UCSD-AML1 (cell line): ENCODE data around the gene RPL31.
"Not testable (repeated sequence)": the region's sequence is repeated elsewhere in the genome, so short reads cannot be mapped to it uniquely, and the experiment has no call there.

Experiments used
- DNase-seq: peaks from one replicate; lab custom pipeline; 2025; ENCODE audit not compliant: unreplicated experiment; lab: John Stamatoyannopoulos, UW

The RPL31 gene

GRCh38 chr2:101023327-101024107, 21.4 kb downstream of the RPL31 start:
- no peak for DNase-seq

DNA sequence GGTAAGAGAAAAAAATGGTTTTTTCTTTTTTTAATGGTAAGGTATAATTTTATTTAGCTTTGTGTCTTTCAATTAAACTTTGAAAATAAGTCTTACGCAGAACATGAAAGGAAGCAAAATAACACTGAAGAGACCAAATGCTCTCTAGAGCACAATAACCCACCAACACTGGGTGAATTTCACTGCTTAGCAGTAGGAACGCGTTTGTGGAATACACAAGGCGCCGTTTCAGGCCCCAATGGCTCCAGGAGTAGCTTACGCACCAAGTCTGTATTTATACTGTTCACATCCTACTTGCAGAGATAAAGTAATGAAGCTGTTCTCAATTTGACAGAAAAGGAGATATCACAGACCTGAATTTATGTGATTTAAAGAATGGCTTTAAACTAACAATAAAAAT, 23.5 kb downstream of the RPL31 start:
- DNase-seq, result no peak

GRCh38 chr2:101026253-101026701, 24.2 kb downstream of the RPL31 start:
- no peak for DNase-seq

DNA sequence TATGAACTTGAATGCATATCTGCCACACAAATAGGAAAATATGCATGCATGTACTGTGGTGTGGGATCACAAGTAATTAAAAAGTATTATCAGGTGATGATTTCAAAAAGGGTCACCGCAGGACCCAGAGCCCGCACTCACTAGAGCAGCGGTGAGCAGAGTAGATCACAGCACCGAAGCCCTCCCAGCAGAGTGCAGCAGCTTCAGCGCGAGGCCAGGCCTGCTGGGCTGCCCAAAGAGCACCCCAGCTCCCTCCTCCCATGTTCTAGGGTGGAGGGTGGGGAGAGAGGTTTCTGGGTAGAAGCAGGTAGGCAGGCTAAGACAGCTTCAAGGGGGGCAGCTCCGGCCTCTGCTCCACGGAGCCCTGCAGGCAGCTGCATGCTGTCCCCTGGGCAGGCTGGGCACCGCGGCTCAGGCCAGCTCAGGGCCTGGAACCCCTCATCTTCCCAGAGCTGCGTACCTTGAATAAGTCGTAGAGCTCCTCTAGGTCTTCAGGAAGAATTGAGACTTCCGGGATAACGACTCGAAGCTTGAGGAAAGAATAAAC, 24.9 kb downstream of the RPL31 start:
- DNase-seq, result no peak

- DNase-seq, result no peak
Observed at GRCh38 chr2:101027852-101028251, 25.8 kb downstream of the RPL31 start.

- no peak for DNase-seq
Observed at GRCh38 chr2:101030866-101031554, 28.9 kb downstream of the RPL31 start.

DNA sequence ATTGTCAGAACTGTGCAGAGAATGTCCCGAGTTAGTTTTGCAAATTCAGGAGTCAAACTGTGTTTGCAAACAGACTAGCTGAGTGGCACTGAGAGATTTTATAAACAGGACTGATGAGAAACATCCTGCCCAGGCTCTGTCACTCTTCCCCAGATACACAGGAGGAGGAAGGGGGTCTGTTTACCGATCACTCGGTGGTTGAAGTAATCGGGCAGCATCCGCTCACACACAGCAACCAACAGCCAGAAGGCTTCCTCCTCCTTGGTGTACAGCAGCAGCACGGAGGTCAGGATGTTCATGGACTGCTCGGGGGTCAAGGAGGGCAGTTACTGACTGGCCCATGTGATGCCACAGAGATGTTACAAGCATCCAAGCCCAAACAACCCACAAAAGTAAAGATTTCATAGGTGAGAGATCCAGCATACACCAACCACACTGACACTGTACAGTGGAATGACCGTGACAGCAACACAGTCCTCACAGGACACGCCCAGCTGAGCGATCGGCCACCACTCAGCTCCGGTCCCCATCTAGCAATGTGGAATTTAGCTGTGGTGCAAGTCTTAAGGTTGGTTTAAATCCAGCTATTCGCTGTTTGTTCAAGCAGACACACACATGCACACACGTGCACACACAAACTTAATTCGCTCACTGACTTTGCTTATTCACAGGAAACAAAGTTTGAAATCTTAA, 30.1 kb downstream of the RPL31 start:
- DNase-seq, result no peak

DNA sequence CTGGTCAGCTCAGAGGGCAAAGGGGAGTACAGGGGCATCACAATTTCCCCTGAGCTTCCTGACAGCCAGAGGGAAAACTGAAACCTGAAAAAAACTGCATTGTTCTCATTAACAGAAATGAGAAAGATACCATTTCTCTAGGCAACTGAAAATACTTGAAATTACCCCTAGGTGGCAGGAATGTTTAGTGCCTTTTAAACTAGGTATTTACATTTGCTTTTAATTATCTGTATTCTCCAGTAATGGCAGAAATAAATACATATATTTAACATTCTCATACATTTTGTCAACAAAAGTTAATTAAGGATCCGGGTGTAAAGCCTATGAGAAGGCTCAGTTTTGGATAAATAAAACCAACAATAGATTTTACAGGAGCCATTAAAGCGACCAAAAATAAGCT, 34.5 kb downstream of the RPL31 start:
- no peak for DNase-seq

DNA sequence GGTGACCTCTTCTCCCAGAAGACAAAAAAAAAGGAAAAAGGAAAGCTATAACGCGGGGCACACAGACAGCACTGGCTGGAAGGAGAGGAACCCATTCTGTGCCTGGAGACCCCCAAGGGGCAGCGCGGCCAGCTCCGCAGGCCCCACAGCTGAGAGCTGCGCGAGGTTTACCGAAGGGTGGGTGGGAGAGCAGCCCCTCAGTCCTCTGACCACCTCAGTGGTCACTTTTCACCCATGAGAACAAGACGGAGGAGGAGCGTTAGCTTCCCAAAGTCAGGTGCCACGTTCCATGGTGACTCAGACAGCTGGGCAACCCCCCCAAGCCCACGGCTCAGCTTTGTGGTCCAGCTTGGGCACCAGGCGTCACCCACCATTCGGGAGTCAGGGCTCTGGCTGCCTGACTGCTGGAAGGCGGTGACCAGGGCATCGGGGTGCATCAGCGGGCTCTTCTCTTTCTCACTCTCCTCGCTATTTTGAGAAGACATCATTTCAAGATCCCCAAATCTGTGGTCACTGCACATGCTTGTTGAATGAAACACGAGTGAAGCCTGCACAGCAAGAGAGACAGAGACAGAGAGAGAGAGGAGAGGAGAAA, 35.2 kb downstream of the RPL31 start:
- DNase-seq, result no peak

- peak; percentile 56 for DNase-seq
Observed at GRCh38 chr2:101038455-101039255, 36.6 kb downstream of the RPL31 start.

GRCh38 chr2:101040072-101040471, 38.0 kb downstream of the RPL31 start:
- DNase-seq, result no peak

GRCh38 chr2:101040761-101041160, 38.7 kb downstream of the RPL31 start:
- DNase-seq, result no peak

DNA sequence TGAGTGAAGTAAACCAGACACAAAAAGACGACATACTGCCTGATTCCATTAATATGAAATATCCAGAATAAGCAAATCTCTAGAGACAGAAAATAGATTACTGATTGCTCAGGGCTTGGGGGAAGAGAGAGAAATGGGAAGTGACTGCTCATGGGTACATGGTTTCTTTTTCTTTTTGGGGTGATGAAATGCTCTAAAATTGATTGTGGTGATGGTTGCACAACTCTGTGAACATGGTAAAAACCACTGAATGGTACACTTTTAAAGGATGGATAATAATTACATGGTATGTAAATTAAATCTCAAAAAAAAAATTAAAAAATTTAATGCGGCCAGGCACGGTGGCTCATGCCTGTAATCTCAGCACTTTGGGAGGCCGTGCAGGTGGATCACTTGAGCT, 39.3 kb downstream of the RPL31 start:
- no peak for DNase-seq

- no peak for DNase-seq
Observed at GRCh38 chr2:101045330-101045729, 43.2 kb downstream of the RPL31 start.

- no peak for DNase-seq
Observed at GRCh38 chr2:101047075-101047766, 45.1 kb downstream of the RPL31 start.

- DNase-seq, result no peak
Observed at GRCh38 chr2:101047774-101048173, 45.7 kb downstream of the RPL31 start.

GRCh38 chr2:101048756-101049155, 46.7 kb downstream of the RPL31 start:
- no peak for DNase-seq

DNA sequence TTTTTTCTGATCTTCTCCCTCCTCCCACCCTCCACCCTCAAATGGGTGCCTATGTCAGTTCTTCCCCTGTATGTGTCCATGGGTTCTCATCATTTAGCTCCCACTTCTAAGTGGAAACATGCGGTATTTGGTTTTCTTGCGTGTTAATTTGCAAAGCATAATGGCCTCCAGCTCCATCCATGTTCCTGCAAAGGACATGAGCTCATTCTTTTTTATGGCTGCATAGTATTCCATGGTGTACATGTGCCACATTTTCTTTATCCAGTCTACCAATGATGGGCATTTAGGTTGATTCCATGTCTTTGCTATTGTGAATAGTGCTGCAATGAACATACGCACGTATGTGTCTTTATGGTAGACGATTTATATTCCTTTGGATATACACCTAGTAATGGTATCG, 48.8 kb downstream of the RPL31 start:
- not testable (repeated sequence) for DNase-seq

GRCh38 chr2:101052147-101052546, 50.1 kb downstream of the RPL31 start:
- no peak for DNase-seq

DNA sequence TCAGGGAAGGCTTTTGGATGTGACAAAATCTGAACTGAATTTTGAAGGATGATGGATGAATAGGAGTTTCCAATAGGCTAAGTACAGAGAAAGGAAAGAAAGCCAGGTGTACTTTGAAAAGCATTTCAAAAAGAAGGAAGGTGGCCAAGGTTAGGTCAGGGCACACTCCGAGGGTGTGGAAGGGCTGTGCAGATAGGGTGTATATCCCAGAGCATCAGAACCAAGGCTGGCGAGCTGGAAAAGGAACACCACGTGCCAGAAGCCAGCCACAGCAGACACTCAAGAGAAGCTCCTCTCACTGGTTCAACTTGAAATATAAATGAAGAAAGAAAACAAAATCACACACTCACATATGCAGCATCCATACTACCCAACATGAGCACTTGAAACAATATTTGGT, 51.0 kb downstream of the RPL31 start:
- DNase-seq, result no peak
